NCI-H1092 treated with DMSO at 0.1 percent for 48 hours (cell line): Measurements from ENCODE around the gene GNL2.
"Not testable (repeated sequence)": the region's sequence is repeated elsewhere in the genome, so short reads cannot be mapped to it uniquely, and the experiment has no call there.

Source experiments
- DNase-seq: peaks from one replicate; lab custom pipeline; 2025; lab: John Stamatoyannopoulos, UW

GNL2 gene

GRCh38 chr1:37559080-37559479, 36.7 kb downstream of the GNL2 start:
- no peak for DNase-seq

- DNase-seq, result no peak
Observed at GRCh38 chr1:37558411-37558810, 37.3 kb downstream of the GNL2 start.

GRCh38 chr1:37557402-37557801, 38.3 kb downstream of the GNL2 start:
- DNase-seq, result no peak

- peak; percentile 83 for DNase-seq
Observed at GRCh38 chr1:37556712-37557196, 39.0 kb downstream of the GNL2 start, which contains the start of gene DNALI1. TSS of gene DNALI1 (plus strand) at chr1:37556940. CDS start at chr1:37556995, 55 bp downstream.

- DNase-seq, result peak; percentile 91
Observed at GRCh38 chr1:37553927-37554808, 41.6 kb downstream of the GNL2 start, which contains the start of gene SNIP1. TSS of gene SNIP1 (minus strand) at chr1:37554293. CDS start at chr1:37554229, 64 bp downstream.

GRCh38 chr1:37553598-37553926, 42.2 kb downstream of the GNL2 start:
- no peak for DNase-seq

GRCh38 chr1:37549341-37549740, 46.4 kb downstream of the GNL2 start:
- DNase-seq, result no peak

- no peak for DNase-seq
Observed at GRCh38 chr1:37545019-37545418, 50.7 kb downstream of the GNL2 start.

- no peak for DNase-seq
Observed at GRCh38 chr1:37544530-37544929, 51.2 kb downstream of the GNL2 start.

GRCh38 chr1:37540036-37540785, 55.5 kb downstream of the GNL2 start:
- no peak for DNase-seq

GRCh38 chr1:37539154-37539553, 56.6 kb downstream of the GNL2 start:
- DNase-seq, result not testable (repeated sequence)

GRCh38 chr1:37537378-37537777, 58.4 kb downstream of the GNL2 start:
- no peak for DNase-seq

GRCh38 chr1:37533317-37534093, 62.2 kb downstream of the GNL2 start:
- no peak for DNase-seq

GRCh38 chr1:37532418-37533156, 63.1 kb downstream of the GNL2 start:
- DNase-seq, result not testable (repeated sequence)

- DNase-seq, result not testable (repeated sequence)
Observed at GRCh38 chr1:37529888-37530287, 65.8 kb downstream of the GNL2 start.

- DNase-seq, result no peak
Observed at GRCh38 chr1:37519613-37520012, 76.1 kb downstream of the GNL2 start.

- DNase-seq, result not testable (repeated sequence)
Observed at GRCh38 chr1:37518929-37519328, 76.8 kb downstream of the GNL2 start.

- DNase-seq, result not testable (repeated sequence)
Observed at GRCh38 chr1:37518241-37518640, 77.5 kb downstream of the GNL2 start.

GRCh38 chr1:37517569-37517968, 78.2 kb downstream of the GNL2 start:
- DNase-seq, result no peak
